Motor neuron (in vitro differentiated cells): ENCODE measurements around the gene CFAP100. TPM values are rescaled to one million over a fixed set of nuclear protein-coding genes. Genes with fewer than 3 reads are reported as not detected.

ENCODE experiments used
- ATAC-seq, 8 experiments: fragments of 200-7000 bp; cut with Tn5 transposase; replicated peaks in 6 of 8; 2 replicates each; pipeline ENCODE4 v1.8.0; 2021; ENCODE audit warnings: mild to moderate bottlenecking in 8 of 8, moderate library complexity in 8 of 8
- H3K27ac ChIP-seq, 2 donors: fragments of 250-450 bp; sonication (Bioruptor Pico); 2 replicates each; pipeline ENCODE4 v1.9.0; 2021; ENCODE audit warnings: antibody characterized with exemption in 2 of 2, mild to moderate bottlenecking in 2 of 2, moderate library complexity in 1 of 2
- H3K4me1 ChIP-seq, 2 donors: fragments of 250-450 bp; sonication (Bioruptor Pico); replicated peaks in 1 of 2; 2 replicates each; pipeline ENCODE4 v1.6.1; 2021; ENCODE audit warnings: antibody characterized with exemption in 2 of 2, mild to moderate bottlenecking in 2 of 2, moderate library complexity in 1 of 2
- H3K4me3 ChIP-seq, 5 donors: fragments of 250-450 bp; sonication (Bioruptor Pico); 2 replicates each; pipeline ENCODE4 v1.9.0; 2021; ENCODE audit warnings: antibody characterized with exemption in 5 of 5, mild to moderate bottlenecking in 5 of 5, moderate library complexity in 4 of 5
- WGBS, 10 experiments: fragments of 450-650 bp; shearing (Covaris generic); methylation state at CpG; one replicate each; pipeline ENCODE4 v1.0.0; 2022; 5-methylcytosine and 5-hydroxymethylcytosine counted together
- in situ Hi-C, 9 experiments: fragments of 400-800 bp; cut with MboI; loops; one replicate each; pipeline ENCODE4 v1.15.0; 2021; ENCODE audit warnings: low sequenced_read_pairs in 9 of 9, low pct_unique_long_range_greater_than_20kb in 2 of 9; ENCODE audit not compliant: unreplicated experiment in 9 of 9
- total RNA-seq, 8 experiments: library from RNA; unstranded; fragments of 300-600 nt; gene quantifications; 2 replicates each; pipeline versions ENCODE4 v1.2.3 to v1.2.4, GENCODE V29; 2022

Gene CFAP100
- total RNA-seq, 8 experiments from 2014 or later: 0.22 to 5.8 (median 0.66) TPM; not detected in 4

- in situ Hi-C loops: no loop called here
- Histone ChIP-seq H3K4me3 (no peak overlapping the region), H3K4me1 (peaks cover 0 to 3% of the 10 kb centered on the region in 2 donors), H3K27ac (no peak overlapping the region)
- 60 to 100% (median 80%) methylated on average over 1 to 4 of the region's 4 CpGs; no CpG with 5 or more reads in 3 of the 10 experiments for WGBS, 10 experiments
- no peak for ATAC-seq
Observed at GRCh38 chr3:126373146-126373613, 21.5 kb upstream of the CFAP100 start.

- Histone ChIP-seq H3K4me1 (peaks cover 0 to 3% of the 10 kb centered on the region in 2 donors), H3K27ac (no peak overlapping the region), H3K4me3 (no peak overlapping the region)
- 21 to 100% (median 80%) methylated on average over 1 to 12 of the region's 21 CpGs; no CpG with 5 or more reads in 1 of the 10 experiments for WGBS, 10 experiments
- ATAC-seq: no peak
- in situ Hi-C loops: no loop called here
Observed at GRCh38 chr3:126373682-126374601, 20.8 kb upstream of the CFAP100 start.

GRCh38 chr3:126375835-126376331 is 18.8 kb upstream of the CFAP100 start:
- Histone ChIP-seq H3K4me1 (peaks cover 0 to 3% of the 10 kb centered on the region in 2 donors), H3K27ac (no peak overlapping the region), H3K4me3 (no peak overlapping the region)
- 57 to 80% (median 65%) methylated on average over 3 to 4 of the region's 13 CpGs; no CpG with 5 or more reads in 7 of the 10 experiments for WGBS, 10 experiments
- in situ Hi-C loops: loop anchor here in 7 of 9 experiments (25.0 kb wide), 2 partner anchors 139 to 239 kb away; no protein-coding TSS in a partner anchor
- peak in 3 of 8 experiments; percentile 24 to 45 (median 28) for ATAC-seq

GRCh38 chr3:126376444-126376843 is 18.3 kb upstream of the CFAP100 start:
- in situ Hi-C loops: loop anchor here in 7 of 9 experiments (25.0 kb wide), 2 partner anchors 139 to 239 kb away; no protein-coding TSS in a partner anchor
- Histone ChIP-seq H3K27ac (no peak overlapping the region), H3K4me1 (peaks cover 0 to 3% of the 10 kb centered on the region in 2 donors), H3K4me3 (no peak overlapping the region)
- ATAC-seq: no peak
- WGBS, 10 experiments: 0 to 40% (median 14%) methylated on average over 1 to 3 of the region's 3 CpGs; no CpG with 5 or more reads in 4 of the 10 experiments

GRCh38 chr3:126377211-126377610 is 17.5 kb upstream of the CFAP100 start:
- peaks cover 0 to 3% of the 10 kb centered on the region in 2 donors for H3K4me1 ChIP-seq
- in situ Hi-C loops: loop anchor here in 7 of 9 experiments (25.0 kb wide), 2 partner anchors 140 to 240 kb away; no protein-coding TSS in a partner anchor
- ATAC-seq: no peak
- 0 to 100% (median 94%) methylated on average over 1 to 2 of the region's 3 CpGs; no CpG with 5 or more reads in 7 of the 10 experiments for WGBS, 10 experiments
- no peak overlapping the region for H3K27ac ChIP-seq
- H3K4me3 ChIP-seq: no peak overlapping the region

- Histone ChIP-seq H3K27ac (no peak overlapping the region), H3K4me1 (peaks cover 0 to 3% of the 10 kb centered on the region in 2 donors), H3K4me3 (no peak overlapping the region)
- ATAC-seq: no peak
- WGBS, 10 experiments: 67 to 100% (median 80%) methylated on average over 1 to 3 of the region's 6 CpGs; no CpG with 5 or more reads in 3 of the 10 experiments
- in situ Hi-C loops: loop anchor here in 7 of 9 experiments (25.0 kb wide), 2 partner anchors 141 to 241 kb away; no protein-coding TSS in a partner anchor
Observed at GRCh38 chr3:126378341-126378751, 16.4 kb upstream of the CFAP100 start.

GRCh38 chr3:126380011-126380768 is 14.5 kb upstream of the CFAP100 start:
- Histone ChIP-seq H3K27ac (no peak overlapping the region), H3K4me1 (peaks cover 0 to 3% of the 10 kb centered on the region in 2 donors), H3K4me3 (no peak overlapping the region)
- no peak for ATAC-seq
- 50 to 78% (median 70%) methylated on average over 1 to 10 of the region's 17 CpGs; no CpG with 5 or more reads in 7 of the 10 experiments for WGBS, 10 experiments
- in situ Hi-C loops: loop anchor here in 7 of 9 experiments (10.0 to 25.0 kb wide), 3 partner anchors 125 to 243 kb away; no protein-coding TSS in a partner anchor

- H3K27ac ChIP-seq: no peak overlapping the region
- no peaks in the 10 kb centered on the region for H3K4me1 ChIP-seq
- in situ Hi-C loops: loop anchor here in 7 of 9 experiments (10.0 to 25.0 kb wide), 3 partner anchors 127 to 245 kb away; no protein-coding TSS in a partner anchor
- no peak overlapping the region for H3K4me3 ChIP-seq
- 0 to 47% (median 19%) methylated on average over 2 of the region's 2 CpGs; no CpG with 5 or more reads in 6 of the 10 experiments for WGBS, 10 experiments
- peak in 1 of 8 experiments; percentile 43 for ATAC-seq
Observed at GRCh38 chr3:126381966-126382365, 12.7 kb upstream of the CFAP100 start.

GRCh38 chr3:126389112-126389793 is 5.5 kb upstream of the CFAP100 start:
- Histone ChIP-seq H3K27ac (peak overlapping the region in 1 of 2 donors; percentile 67), H3K4me3 (peak overlapping the region in 4 of 5 donors; percentile 7 to 17 (median 12)), H3K4me1 (peaks cover under 1 to 7% of the 10 kb centered on the region in 2 donors)
- WGBS, 10 experiments: 0 to 31% (median 2%) methylated on average over 2 to 23 of the region's 58 CpGs; no CpG with 5 or more reads in 4 of the 10 experiments
- in situ Hi-C loops: loop anchor here in 7 of 9 experiments (10.0 to 25.0 kb wide), 3 partner anchors 134 to 252 kb away; no protein-coding TSS in a partner anchor
- ATAC-seq: peak; percentile 96 to 99 (median 98)

- no peak overlapping the region for H3K4me3 ChIP-seq
- H3K4me1 ChIP-seq: peaks cover 4 to 12% of the 10 kb centered on the region in 2 donors
- no peak for ATAC-seq
- H3K27ac ChIP-seq: no peak overlapping the region
- WGBS, 10 experiments: 46 to 100% (median 80%) methylated on average over 1 to 9 of the region's 17 CpGs; no CpG with 5 or more reads in 5 of the 10 experiments
- in situ Hi-C loops: loop anchor here in 8 of 9 experiments (5.0 to 25.0 kb wide), 4 partner anchors 135 to 252 kb away; no protein-coding TSS in a partner anchor
Observed at GRCh38 chr3:126389794-126390146, 4.9 kb upstream of the CFAP100 start.

GRCh38 chr3:126390201-126390600 is 4.5 kb upstream of the CFAP100 start:
- in situ Hi-C loops: loop anchor here in 8 of 9 experiments (5.0 to 25.0 kb wide), 3 partner anchors 143 to 253 kb away; no protein-coding TSS in a partner anchor
- 82 to 100% (median 97%) methylated on average over 1 to 11 of the region's 15 CpGs; no CpG with 5 or more reads in 3 of the 10 experiments for WGBS, 10 experiments
- H3K4me3 ChIP-seq: no peak overlapping the region
- H3K4me1 ChIP-seq: peaks cover 8 to 17% of the 10 kb centered on the region in 2 donors
- no peak for ATAC-seq
- H3K27ac ChIP-seq: no peak overlapping the region
